HG02571 (cell line): ENCODE data around the gene TMEM176A.

Experiments
- ATAC-seq: cut with Tn5 transposase; IDR thresholded peaks from one replicate; pipeline ENCODE4 v1.9.1; 2021; ENCODE audit warnings: mild to moderate bottlenecking, moderate library complexity; ENCODE audit not compliant: unreplicated experiment

TMEM176A gene

DNA sequence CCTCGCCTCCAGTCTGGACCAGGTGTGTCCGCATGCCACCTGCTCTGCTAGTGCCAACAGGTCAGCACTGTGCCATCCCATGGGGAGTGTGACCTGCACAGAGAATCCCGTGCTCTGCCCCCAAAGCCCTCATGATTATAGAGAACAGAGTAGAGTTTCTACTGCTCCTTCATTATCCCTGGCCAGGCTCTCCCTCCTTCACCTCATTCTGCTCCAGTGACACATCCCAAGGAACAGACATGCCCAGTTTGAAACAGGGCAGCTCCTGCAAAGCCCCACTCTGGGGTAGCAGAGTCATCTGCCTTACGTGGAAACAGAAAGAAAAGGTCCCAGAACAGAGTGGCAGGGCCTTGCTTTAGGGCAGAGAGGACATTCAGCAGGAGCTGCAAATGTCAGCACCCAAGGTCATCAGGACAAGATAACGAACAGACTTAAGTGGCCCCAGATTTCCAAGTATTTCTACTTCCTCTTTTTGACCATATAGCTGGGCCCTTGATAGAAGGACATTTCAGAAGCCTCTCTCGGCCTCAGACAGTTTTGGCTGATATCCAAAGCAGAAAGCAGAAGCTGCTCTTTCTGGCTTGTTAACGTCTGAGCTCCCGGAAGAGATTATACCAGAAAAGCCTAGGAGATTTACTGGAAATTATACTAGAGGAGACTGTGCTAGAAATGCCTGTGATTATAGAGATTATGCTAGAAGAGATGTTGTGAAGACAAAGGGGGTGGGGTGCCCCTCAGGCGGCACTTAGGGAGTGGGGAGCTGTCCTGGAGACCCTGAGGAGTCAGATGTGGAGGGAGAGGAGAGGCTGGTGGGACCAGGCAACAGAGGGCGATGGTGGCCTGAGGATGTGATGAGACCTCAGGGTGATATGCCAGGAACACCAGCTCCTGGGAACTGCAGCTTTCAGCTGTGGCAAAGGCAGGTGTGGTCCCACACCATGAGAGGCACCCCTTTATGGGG, 13.0 kb upstream of the TMEM176A start:
- ATAC-seq: no peak

DNA sequence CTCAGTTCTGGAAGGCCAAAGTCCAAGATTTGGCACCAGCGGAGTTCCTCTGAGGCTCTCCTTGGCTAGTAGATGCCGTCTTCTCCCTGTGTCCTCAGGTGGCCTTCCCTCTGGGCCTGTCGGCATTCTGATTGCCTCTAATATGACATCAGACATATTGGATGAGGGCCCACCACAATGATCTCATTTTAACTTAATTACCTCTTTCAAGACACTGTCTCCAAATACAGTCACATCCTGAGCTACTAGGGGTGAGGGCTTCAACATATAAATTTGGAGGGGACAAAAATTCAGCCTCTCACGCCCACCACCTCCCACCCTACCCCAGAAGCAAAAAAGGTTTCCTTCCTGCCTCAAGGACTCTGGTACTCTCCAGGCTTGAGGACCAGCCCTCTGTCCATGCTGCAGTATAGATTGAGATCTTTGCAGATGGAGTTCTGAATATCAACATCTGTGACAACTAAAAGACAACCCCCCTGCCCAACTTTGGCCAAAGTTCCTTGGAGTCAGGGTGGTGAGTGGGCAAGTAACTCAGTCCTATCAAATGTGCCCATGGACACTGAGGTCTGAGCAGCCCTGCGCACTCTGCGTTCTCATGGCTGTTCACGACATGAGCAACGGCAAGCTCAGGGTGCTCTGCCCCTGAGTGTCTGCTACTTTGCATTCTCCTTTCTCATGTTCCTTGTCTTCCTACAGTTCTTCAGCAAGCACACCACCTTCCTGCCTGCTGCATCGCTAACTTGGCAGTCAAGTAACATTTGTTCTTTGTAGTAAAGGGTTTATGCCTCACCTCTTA, 11.9 kb upstream of the TMEM176A start:
- ATAC-seq: no peak

DNA sequence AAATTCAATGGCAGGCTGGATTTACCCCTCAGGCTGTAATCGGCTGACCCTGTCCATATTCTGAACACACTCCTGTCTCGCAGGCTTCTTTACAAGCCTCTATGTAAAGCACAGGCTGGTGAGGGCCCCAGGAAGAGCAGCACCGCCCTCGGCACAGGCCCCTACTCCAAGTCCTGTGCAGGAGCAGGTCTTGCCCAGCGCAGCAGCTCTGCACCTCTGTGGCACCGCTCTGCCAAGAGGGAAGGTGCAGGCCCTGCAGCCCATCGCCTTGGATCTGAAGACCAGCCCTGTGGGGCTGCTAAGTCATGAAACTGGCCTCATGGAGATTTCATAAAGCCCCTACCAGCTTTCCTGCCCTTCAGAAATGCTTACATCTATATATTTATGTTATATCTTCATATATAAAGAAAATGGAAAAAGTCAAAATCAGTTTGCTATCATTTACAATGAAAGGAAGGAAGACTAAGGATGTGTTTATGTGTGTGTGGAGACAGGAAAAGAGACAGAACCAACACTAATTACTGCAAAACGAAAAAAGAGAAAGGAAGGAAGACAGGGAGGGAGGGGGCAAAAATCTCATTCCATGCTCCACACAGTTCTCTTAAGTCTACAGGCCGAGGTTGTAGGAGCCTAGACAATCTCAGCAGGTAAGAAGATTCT, 10.0 kb upstream of the TMEM176A start:
- ATAC-seq: no peak

DNA sequence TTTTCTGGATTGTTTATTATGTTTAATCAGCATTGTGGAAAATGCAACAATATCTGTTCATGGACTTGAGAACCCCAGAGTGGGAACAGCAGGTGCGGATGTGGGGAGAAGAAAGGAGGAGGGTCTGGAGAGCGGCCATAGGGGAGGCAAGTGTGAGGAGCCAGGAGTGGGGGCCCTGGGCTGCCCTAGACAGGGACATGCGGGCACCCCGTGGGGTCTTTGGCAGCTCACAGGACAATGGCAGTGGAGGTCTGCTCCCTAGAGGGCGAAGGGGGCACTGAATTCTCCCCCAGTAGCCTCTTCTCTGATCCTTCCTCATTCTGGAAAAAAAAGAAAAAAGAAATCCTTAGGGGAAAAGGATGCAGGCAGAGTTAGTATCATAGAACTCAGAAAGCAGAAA, 9.3 kb upstream of the TMEM176A start:
- ATAC-seq: no peak

DNA sequence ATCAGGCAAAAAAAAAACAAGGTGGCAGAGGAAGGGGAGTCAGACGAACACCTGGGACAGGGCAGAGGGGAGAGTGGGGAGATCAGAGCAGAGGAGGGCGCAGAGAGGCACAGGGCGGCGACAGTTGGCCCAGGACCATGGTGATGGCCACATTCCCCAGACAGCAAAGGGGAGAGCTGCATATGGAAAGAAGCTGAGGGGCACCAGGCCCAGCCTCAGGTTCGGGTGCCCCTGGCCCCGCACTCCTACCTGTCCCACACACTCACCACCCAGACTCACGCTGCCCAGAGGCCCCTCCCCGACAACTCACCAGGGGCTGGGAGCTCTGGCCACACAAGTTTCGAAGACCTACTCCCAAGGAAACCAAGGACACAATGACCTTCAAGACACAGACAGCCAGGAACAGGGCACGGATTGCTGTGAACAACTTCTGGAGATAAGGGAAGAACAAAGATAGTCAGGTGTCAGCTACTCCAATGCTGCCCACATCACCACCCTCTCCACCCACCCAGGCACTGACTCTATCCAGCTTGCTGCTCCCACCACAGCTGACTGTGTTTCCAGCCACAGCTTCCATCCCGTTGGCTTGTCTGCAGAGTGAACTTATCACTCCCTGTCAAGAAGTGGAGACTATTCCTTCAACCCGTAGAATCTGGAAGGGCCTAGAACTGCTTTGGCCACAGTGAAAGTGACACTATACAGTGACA, 8.7 kb upstream of the TMEM176A start:
- no peak for ATAC-seq

DNA sequence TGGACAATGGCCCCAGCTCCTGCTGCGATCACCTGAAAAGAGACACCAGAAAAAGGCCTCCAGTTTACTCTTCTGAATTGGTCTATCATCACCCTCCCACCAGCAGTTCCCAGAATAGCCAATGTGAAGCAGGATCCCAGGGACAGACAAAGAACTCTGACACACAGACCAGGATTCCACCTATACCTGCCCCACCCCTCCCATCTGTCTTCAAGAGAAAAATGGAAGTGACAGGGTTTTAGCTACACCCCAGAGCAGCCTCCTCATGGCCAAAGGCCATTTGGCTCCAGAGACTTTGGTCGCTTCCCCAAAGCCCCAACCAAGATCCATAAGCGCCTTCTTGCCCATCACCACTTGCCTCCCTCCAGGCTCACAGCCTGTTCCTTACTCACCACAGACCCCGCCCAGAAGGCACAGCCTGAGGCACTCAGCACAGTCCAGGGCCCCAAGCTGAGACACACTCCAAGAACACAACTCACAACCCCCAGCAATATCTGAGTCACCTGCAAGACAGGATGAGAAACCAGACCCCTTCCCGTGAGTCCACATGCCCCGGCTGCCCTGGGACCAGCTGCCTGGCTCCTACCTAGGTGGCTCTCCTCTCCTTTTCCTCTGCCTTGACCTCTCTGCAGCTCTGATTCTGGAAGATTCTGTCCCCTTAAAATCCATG, 6.9 kb upstream of the TMEM176A start:
- ATAC-seq: no peak

DNA sequence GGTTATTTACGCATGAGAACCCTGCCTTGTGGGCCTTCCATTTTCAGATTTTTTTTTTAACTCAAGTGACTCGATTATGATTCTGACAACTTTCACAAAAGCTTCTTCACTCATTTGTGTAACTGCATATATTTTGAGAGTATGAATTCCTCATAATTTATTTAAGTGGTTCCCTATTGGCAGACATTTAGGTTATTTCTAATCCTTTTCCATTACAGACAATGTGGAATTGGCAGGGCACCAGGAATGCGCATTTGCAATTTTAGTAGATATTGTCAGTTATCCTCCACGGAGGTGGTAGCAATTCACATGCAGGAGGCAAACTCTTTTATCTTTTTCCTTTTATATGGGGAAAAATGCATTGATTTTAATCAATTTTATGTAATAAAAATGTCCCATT, 2.9 kb upstream of the TMEM176A start:
- no peak for ATAC-seq

DNA sequence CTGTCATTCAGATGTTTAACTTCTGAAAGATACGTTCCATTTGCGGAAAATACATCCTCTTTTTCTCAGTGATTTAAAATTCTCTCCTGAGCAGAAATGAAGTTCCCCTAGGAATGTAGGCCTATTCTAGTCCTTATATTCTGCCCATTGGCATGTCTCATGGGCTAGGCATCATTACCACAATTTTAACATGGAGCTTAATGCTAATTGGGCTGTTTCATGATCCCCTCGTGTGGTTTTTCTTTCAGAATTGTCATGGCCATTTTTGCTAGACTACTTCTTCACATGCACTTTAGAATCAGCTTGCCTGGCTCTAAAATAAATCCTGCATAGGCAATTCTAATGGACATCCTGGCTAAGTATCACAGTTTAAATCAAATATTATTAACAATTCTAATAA, 1.4 kb upstream of the TMEM176A start:
- no peak for ATAC-seq

DNA sequence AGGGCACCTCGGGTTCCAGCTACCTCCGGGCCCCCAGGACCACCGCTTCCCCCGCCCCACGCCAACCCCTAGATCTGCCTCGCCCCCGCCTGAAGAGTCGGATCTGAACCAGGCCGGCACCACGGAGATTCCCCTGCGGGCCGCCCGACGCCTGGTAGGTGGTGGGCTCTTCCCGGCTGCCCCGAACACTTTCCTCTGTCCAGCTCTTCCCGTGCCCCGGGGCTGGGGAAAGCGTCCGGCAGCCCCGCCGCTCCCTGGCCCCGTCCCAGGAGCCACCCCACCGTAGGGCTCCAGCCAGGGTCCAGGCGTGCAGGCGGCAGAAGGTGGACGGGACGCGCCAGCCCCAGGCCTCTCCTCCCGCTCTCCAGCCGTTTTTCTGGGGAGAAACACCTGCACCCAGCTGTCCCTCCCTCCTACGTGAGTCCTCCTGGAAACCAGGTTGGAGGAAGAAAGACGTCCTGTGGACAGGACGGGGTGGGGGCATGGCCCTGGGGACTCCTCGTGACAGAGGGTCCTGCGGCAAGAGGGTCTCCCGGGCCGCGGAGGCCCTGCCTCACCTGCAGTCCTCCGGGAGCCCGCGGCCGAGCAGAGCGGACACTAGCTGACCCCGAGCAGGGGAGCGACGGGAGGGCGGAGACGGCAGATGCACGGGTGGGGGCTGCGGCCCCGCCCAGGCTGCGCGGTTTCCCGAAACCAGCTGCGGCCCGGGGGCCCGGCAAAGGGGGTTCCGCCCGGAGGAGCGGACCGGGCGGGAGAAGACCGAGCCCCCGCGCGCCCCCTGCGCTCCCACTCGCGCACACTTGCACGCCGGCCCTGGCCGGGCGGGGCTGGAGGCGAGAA, 608 bp upstream of the TMEM176A start, which contains the start of gene TMEM176B:
Gene TMEM176B, minus strand, starts transcription at position 624 of the 840 bp plus-strand sequence. CDS start 3,795 bp downstream, outside the sequence.
- no peak for ATAC-seq

DNA sequence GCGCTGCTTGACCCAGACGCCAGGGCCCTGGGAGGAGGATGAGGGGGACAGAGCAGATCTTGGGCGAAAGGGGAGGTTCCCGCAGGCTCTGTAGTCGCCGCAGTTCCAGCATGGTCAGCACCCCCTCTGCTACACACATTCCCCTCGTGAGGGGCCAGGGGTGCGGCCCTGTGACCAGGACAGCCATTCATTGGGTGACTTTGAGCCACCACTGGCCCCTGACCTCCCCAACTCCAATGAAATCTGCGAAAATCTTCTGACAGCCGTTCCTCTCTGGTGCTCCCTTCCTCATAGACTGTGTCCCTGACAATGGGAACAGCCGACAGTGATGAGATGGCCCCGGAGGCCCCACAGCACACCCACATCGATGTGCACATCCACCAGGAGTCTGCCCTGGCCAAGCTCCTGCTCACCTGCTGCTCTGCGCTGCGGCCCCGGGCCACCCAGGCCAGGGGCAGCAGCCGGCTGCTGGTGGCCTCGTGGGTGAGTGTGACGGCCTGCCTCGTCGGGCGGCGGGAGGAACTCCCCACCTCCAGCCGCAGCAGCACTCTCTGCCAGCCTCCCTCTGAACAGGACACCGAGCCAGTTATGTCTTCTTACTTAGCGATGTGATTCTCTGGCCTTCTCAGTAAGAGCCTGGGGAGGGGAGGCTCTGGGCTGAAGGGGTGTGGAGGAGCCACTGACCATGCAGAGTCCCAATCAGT, 825 bp downstream of the TMEM176A start:
- no peak for ATAC-seq

DNA sequence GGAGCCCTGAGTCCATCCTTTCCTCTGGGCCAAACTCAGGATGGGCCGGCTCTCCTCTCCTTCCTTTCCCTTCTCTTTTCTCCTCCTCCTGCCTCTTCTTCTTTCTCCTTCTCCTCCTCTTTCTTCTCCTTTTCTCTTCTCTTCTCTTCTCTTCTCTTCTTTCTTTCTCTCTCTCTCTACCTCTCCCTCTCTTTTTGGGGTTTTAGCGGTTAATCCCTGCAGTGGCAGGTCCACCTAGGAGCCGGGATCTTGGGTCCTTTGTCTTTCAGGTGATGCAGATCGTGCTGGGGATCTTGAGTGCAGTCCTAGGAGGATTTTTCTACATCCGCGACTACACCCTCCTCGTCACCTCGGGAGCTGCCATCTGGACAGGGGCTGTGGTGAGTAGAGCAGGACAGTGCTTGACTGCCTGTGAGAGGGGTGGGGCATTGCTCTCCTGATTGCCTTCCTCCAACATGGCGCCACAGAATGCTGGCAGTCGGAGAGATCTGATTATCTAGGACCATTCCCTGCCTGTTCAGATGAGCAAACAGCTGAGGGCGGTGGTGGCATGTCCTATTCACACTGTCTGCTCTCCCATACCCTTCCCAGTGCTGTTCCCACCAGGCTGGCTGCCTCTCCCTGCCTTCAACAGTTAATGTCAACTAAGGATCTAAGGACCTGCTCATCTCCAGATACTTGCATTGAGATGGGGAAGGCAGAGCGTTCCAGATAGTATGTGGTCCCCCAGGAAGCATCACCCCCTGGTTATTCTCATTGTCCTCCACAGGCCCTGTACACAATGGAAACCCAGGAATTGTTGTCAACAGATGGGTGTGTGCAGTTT, 1.6 kb downstream of the TMEM176A start:
- ATAC-seq: no peak

DNA sequence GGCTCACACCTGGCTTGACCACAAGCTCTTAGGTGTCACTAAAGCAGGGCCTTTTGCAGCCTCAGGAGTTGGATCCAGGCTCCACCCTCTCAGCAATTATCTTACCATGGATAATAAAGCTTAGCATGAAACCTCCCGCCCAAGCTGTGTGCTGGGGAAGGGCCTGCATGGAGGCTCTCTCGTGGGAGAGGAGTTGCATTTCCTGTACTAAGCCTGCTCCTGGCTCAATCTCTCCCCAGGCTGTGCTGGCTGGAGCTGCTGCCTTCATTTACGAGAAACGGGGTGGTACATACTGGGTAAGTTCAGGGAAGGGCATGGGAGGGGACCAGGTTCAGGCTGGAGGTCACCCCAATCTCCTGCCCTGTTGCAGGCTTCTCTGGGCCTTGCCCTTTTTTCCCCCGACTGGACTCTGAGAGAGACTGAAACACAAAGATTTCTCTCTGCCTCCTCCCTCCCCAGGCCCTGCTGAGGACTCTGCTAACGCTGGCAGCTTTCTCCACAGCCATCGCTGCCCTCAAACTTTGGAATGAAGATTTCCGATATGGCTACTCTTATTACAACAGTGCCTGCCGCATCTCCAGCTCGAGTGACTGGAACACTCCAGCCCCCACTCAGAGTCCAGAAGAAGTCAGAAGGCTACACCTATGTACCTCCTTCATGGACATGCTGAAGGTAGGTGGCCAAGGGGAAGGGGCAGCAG, 2.7 kb downstream of the TMEM176A start:
- no peak for ATAC-seq

DNA sequence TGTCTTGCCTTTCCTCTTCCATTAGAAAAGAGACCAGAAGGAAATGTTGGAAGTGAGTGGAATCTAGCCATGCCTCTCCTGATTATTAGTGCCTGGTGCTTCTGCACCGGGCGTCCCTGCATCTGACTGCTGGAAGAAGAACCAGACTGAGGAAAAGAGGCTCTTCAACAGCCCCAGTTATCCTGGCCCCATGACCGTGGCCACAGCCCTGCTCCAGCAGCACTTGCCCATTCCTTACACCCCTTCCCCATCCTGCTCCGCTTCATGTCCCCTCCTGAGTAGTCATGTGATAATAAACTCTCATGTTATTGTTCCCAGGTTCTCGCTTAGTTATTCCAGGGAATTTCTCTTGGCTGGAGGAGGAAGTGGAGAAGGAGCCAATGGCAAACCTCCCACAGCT, 4.2 kb downstream of the TMEM176A start:
- no peak for ATAC-seq

DNA sequence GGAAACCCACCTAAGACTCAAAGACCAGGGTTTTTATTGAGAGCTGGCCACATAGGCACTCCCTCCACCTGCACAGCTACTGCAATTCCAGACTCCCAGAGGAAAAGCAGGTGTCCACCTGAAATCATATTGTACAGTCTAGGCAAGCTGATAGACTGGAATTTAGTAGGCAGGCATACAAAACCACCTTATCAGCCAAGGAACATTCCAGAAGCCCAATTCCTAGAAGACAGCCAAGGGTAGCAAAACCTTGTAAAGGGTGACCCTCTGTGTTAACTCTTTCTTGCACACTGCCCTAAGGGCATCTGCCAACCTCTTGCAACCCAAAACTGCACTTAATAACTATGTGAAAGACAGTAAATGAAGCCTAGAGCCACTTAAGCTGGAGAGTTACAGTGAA, 5.3 kb downstream of the TMEM176A start:
- no peak for ATAC-seq

DNA sequence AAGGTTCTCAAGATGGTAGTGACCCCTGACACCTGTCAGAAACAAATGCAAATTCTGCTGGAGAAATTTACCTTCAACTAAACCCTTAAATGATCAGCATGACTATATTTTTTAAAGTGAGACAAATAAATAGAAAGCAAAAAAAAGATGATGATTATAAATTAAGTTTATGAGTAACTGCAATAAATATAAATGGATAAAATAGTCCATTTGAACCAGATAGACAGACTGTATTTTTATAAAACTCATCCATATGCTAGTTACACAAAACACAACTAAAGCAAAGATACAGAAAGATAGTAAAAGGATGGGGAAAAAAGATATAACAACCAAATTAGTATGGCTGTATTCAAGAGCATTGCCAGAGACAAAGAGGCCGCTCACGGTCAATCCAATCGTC, 5.9 kb downstream of the TMEM176A start:
- no peak for ATAC-seq

DNA sequence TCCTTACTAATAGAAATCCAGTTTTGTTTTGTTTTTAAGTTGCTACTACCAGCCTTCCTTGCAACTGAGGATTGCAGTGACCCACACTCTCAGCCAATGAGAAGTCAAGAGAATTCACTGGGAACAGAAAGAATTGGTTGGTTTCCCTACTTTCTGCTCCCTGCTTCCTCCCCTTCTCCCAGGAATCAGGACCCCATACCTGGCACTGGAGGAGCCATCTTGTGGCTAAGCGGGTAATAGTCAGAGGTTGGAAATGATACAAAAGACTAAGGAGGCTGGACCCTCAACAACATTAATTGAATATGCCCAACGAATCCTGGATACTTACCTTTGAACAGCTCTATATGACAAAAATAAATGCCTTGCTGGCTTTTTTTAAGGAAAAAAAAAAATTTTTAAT, 6.3 kb downstream of the TMEM176A start:
- no peak for ATAC-seq
